ENCODE results near the gene MBIP.

The MBIP gene

DNA sequence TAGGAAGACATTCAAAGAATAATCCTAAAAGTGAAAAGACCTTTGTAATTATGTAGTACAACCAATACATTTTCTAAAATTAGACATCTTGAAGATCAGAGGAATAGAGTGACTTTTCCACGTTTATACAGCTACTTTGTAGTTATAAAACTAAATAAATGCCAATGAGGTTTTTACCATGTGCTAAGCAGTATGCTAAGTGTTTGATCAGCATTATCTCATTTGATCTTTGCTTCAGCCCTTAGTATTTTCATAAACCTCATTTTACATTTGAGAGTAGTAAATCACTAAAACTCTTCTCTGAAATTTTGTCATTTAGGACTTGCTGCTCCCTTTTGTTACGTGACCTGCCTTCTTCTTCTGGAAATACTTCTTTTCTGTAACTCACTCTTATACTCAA lies 13.6 kb downstream of the MBIP start:
- DNase-seq, result no peak

DNA sequence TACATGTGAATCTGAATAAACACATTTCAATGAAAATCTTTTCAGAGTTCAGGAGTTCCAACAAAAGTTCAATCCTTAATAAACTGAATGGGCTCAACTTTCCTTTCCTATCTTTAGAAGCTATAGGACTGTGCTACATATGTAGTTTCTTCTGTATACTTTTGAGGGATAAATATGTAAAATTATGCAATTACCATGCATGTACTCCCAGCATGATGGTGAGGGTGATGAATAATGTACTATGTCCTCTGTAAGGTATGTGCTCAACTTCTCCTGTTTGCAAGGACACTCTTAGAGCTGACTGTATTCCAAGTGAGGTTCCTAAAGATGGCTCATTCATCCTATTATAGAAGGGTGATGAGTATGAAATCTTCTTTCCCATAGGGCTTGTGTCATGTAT lies 15.5 kb downstream of the MBIP start:
- DNase-seq, result no peak

DNA sequence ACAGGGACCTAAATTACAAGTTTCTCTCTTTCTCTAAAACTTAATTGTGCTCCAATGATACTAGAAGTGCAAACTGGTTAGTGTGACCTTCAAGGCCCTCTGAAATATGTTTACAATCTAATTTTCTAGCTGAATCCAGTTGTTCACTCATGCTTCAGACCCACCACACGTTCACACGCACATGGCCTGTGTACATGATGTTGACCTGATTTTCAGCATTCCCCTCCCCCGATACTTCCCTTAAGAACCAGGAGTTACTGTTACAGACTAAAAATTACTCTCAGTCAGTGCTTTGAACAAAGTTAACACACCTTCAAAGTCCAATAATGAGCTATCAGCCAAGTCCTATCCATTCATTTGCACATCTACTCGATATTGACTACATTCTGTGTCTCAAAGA lies 16.5 kb downstream of the MBIP start:
- DNase-seq, result no peak

DNA sequence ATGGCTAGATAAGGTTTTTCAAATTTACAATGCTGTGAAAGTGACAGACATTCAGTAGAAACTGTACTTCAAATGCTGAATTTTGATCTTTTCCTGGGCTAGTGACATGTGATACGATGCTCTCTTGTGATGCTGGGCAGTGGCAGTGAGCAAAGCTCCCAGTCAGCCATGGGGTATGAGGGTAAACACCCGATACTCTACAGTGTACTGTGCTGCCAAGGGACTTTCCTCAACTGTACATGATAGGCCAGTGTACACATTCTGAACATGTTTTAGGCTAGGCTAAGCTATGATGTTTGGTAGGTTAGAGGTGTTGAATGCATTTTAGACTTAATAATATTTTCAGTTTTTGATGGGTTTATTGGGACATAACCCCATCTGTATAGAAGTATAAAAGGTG lies 17.6 kb downstream of the MBIP start:
- DNase-seq, result no peak

DNA sequence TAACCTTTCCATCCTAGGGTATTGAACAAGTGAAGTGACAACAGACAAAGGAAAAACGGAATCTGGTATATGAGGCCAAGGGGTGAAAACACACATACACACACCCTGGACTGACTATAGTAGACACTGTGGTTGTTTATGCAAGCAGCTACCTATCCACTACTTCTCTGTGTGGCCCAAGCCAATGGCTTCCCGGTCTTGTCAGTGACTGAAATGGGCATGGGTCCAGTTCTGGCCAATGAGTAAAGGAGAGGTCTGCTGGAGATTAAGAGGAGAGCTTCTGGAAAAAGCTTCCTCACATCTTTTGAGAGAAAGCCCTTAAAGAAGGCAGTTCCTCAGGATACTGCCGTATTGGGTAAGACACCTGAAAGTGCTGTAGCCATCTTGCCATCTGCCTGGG lies 19.3 kb downstream of the MBIP start:
- no peak for DNase-seq

DNA sequence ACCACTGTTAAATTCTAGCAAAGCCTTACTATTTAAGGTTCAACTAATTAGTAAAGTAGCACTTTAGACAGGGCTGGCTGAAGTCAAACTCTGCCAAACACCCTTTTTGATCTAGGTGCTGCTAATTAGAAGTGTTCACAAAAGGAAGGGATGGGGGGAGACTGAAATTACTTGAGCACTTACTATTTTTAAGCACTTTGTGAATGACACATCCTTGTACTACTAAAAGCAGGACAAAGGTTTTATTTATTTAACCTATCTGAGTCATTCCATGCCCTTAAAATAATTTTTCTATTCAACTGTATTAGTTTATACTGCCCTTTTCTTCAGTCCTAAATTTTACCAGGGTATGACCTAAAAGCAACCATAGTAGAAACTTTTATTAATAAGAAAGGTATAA lies 20.1 kb downstream of the MBIP start:
- DNase-seq, result no peak

DNA sequence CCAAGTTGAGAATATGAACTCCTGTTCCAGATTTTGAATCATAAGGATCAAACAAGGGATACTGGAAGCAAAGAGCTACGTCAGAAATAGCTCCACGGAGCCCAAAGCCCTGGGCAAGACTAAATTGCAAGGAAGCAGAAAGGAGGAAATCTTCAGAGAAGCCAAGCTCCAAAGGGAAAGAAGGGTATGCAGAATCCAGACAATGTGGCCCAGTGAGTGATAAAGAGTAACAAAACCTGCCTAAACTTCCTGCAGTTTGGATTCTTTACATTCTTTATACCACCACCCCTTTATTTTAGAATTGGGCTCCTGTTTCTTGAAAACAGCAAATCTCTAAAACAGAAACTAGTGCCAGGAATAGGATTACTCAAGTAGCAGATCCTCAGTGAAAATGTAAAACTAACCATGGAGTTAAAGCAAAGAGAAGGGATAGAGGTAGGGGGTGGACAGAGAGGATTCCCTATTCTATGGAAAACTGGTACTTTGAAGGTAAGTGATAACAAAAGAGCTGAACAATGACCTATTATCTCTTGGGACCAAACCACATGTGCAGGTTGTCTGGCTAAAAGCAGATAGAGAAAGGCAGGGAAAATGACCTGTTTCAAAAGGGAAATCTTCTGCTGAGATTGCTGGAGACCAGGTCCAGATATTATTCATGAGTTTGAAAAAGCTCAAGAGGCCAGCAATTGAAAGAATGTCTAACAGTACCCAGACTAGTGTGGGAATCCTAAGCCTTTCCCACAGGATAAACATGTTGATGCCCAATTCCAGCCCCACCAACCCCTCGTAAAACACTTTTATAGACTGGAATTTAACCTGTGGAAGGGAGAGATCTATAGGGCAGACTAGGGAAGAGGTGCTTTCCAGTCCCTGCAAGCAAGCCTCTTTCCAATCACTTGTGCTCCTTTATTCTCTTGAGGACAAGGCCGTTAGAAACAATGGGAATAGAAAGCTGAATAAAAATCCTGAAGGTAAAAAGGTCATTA lies 24.5 kb downstream of the MBIP start:
- DNase-seq, result no peak

DNA sequence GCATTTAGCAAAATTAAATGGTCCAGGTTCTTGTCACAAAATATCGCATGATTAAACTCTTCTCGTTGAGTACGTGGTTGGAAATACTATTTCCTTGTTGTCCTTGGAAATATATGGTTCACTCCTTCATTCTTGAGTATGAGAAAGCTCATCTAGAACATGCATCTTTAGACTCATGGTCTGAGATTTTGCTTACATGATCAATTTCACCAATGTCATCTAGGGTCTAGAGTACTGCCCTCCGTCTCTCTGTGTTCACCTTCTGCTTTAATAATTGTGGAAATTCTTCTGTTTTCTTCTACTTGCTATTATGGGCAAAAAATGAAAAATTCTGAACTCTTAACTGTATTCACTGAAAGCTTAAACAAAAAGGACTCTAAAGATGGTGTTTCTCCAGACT lies 25.9 kb downstream of the MBIP start:
- DNase-seq, result no peak

DNA sequence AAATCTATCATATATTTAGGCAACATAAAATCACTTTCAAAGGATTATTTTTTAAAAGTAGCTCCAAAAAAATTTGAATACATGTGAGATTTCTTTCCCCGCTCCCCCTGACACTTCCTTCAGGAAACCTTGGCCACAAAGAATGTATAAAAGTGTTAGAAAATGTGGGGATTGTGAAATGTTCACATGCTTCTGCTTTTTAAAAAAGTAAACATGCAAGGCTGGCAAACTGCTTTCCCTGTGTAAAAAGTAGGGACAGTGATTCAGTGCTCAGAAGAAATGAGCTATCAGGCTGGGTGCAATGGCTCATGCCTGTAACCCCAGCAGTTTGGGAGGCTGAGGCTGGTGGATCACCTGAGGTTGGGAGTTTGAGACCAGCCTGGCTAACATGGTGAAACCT lies 26.6 kb downstream of the MBIP start:
- no peak for DNase-seq

DNA sequence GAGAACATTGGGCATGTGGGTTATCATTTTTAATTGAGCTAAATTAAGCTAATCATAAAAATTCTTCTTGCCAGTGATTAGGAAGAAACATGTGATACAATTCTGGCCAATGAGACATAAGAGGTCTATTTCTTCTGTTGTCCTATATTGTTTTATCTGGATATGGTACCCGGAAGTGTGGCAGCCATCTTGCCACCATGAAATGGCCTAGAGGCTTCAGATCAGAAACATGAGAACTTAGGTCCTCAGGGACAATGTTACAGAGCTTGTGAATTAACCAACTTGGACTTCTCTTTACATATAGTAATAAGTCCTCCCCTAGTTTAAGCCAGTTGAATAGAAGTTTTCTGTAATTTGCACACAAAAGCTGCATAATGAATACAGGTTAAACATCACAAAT lies 30.5 kb downstream of the MBIP start:
- DNase-seq, result no peak

DNA sequence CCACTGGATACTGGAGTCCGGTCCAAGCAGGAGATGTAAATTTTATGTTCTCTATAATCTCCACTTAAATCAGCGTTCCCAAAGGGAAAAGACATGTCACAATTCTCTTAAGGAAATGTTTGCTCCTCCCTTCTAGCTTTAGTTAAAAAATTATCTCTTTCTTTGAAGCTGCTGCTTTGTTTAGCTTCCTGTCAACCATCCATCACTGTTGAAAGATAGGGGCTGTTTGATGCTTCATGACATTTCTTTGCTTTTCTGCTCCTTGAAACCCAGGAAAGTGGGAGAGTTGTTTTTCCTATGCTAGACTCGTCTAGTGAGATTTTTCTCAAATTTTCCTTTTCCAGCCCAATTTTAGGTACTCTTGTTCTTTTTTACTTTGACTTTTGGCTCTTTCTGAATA lies 31.9 kb downstream of the MBIP start:
- DNase-seq, result no peak

DNA sequence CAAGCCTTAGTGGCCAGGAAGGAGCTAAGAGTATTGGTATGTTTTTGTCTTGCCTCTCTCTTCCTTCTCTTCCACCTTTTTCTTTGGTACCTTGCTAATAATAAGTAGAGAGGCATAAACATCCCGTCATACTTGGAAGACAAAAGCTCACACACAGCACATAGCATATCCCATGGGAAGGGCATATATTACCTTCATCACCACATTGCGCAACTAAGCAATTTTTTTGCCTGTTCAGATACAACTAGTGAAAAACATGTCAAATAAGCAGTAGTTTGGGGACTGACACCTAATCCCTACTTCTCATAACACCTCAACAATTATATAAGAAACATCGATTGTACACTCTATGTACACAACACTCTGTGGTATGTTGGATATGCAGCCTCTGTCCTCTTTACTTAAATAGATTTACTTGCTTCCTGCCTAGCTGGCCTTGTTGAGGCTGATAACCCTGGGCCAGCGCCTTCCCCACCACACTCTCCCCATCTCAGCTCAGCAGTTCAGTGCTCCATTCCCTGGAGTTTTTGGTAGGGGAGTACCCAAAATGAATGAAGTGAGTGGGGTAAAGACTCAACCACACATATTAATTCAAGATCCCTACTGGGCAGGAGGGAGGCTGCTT lies 35.4 kb downstream of the MBIP start:
- no peak for DNase-seq

DNA sequence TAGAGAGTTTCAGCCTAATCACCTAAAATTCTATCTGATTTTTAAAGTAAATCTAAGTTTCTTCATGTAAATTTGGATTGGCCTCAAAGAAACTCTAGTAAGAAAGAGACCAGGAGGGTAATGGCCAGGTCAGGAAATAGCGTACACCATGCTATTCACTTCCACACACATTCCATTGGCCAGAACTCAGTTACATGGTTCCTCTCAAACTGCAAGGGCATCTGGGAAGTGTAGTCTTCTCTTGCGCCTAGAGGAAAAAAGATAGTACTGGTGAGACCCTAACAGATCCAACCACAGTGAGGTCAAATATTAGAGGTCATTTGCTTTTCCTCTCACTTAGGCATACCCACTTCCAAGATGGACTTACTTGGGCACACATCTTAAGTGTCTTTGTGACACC lies 39.1 kb downstream of the MBIP start:
- DNase-seq, result no peak

DNA sequence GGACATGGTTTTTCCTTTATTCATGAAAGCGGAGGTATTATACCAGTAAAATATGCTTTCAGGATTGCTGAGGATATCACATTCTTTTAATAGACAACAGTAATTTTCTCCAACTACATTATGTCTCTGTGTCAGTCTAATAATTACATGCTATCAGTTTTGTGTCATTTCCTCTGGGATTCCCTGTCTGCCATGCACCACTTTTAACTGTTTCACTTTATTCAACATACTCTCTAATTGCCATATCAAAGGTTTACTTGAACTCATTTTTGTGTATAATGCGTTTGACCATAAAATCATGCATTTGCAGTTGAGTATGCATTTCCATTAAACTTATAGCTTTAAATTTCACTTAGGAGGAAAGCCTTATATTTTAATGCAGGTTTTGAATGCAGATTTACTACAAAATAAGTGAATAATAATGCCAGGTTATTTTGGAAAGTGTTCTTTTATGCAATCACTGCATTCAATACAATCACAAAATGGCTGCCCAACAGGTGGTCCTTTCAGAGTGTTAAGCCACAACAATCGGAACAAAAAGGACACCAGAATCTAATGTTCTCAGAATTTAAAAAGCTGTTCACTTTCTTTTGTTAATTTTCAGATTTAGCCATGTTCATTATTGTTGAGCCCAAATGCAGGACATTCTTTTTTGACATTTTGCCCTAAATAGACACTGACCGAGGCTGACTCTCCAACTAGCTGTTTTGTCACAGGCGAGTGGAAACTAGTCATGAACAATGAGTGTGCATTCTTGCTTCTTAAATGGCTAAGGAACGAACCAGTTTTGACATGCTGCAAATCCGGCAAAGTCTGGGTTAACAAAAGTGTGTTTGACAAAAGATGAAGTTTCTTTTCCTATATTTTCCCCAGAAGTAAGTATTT lies 40.9 kb downstream of the MBIP start:
- DNase-seq, result no peak

DNA sequence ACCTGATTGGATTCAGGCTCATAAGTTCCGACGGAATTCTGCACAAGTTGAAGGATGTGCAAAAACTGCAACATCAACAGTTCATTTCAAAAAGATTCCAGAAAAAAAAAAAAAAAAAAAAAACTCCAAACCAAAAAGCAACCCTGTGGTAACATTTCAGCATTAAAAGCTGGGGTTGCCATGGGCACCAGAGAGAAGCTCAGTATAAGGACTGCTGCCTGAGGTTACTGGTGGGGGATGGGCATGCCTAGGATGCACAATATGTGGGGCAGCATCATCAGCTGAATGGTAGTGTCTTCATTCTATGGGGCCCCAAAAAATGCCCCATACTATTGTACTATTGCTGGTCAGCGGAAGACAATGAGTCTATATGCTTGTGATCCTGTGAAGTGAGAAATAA lies 44.7 kb downstream of the MBIP start:
- no peak for DNase-seq

DNA sequence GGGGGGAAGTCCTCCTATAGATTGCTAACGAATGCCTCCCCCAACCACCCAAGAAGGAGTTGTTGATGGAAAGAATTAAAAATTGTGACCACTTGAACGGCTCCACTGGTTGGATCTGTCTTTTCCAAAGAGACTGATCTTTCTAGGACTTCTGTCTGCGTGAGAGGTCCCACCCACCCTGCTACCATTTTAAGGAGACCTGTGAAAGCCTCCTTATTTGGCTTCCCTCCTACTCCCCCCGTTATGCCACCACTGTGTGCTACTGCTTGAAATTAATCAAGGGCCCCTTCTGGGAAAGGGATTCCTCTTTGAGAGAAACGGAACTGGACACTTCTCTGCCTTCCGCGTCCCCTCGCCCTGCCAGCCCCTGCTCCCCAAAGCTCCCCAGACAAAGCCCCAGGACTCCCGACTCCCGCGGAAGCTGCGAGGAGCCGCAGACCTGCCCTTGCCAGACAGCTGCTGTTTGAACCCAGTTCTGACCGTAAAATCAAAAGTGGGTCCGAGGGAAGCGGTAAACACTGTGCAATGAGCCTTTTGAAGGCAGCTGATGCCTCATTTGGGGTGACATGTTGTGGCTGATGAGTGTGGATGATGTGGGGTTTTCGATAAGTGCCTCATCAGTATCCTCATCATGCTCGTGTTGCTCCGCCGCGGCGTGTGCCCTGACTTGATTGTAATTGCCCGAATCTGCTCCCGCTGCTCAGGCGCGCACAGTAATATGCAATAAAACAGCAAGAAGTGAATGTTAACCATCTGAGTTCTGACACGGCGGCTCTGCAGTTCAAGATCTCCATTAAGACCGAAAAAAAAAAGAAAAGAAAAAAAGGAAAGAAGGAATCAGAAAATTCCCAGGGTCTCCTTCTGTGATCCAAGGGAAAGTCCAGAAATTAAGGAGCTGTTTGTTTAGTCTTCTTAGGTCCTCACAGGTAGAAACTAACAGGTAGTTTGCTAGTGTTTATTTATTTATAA lies 48.2 kb downstream of the MBIP start:
- DNase-seq, result no peak

DNA sequence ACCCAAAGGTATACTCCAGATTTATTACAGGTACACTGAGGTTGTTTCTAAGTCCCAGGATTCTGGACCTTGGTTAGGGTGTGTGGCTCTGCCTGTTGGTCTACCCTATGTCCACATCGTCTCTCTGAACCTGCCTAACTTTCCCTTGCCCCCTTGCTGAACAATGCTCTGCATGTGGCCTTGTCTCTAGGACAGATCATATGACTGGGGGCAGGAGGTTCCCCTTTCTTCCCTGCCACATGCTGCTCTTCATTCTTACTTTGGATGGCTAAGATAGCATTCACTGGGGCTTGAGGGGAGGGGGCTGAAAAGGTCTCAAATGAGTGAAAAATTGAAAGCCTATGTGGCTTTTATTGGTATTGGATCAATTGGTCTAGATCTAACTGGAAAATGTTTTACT lies 49.2 kb downstream of the MBIP start:
- no peak for DNase-seq

DNA sequence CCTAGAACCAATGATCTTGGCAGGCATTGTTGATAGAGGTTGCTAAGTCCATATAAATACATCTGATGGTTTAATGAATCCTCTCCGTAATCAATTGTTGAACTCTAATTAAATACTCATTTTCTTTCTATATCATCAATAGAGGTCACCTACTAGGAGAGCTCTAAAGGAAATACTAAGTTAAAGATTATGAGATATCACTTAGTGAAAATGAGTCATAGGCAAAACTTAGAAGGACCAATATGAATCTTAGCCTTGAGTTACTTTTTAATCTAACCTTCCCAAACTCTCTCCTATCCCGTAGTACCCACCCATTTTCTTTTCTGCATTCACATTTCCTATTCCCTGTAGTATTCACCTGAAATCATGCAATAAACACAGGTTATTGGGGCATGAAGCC lies 50.2 kb downstream of the MBIP start:
- DNase-seq, result no peak

DNA sequence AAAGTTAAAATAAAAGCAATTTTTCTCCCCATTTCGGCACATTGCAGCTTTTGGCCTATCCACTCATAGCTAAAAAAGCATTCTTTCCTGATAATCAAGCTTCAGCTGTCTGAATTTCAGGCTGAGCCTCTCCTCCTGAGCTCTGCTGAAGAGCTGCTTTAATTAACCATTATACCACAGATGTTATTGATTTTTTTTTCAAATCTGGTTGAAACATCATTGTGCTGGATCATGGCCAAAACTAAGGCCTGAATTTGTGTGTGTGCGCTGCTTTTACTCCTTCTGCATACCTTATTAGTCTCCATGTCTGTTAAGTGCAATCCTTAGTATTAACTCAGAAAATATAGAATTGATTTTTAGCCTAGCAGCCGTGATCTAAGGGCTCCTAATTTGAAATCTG lies 52.3 kb downstream of the MBIP start:
- DNase-seq, result peak; percentile 88

DNA sequence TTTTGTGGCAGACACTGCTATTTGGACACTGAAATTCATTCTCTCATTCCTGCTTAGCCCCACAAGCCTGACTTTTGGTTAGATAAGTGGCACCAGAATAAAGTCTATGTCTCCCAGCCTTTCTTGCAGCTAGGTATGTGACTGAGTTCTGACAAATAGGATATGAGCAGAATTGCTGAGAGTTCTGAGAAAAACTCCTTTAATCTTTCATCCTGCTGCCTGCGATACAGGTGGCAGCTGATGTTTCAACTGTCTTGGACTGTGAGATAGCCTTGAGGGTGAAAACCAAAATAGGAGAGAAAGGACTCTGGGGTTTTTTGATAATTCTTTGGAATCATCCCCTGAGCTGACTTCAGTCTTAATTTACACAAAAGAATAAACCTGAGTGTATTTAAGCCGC lies 55.8 kb downstream of the MBIP start:
- DNase-seq, result no peak

DNA sequence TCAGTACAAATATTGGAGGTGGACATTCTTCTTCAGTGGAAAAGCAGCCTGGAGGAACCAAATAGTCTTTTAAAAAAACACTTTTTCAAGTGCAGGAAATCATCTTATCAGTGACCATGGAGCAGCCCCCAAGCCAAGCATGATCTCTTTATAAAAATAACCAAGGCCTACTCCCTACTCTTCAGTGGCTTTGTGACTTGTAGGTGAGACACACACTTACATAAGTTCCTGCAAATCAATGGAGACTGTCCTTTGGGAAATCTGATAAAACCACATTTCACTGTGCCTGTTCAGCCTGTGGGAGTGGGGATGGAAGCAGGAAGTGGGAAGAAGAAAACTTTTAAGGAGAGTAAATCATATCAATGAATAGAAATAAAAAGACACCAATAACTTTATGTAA lies 56.3 kb downstream of the MBIP start:
- DNase-seq, result no peak

DNA sequence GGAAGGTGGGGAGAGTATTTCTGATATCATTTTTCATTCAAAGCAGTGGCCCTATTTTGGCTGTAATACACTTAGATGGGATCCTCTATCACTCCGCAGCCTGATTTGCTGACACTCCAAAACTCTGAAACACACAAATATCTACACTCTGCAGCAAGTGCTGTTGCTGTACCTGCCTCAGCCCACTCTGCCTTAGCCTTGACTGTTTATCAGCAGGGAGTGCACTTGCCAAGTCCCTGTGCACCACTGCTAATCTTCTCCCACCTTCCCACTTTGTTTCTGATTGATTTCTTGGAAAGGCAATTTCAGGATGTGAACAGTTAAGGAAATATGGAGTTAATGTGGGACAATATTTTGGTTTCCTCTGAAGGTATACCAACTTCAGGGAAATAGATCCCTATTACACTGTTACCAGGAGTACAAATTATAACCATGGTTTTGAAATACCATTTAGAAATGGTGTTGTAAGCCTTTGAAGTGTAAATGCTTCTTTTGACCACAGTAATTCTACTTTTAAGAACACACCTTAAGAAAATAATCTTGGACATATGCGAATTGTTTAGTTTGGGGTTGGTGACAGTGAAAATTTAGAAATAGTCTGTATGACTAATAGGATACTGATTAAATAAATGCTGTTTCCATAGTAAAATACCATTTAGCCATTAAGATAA lies 59.3 kb downstream of the MBIP start:
- no peak for DNase-seq

Data from NCI-H2171 treated with DMSO at 0.1 percent for 48 hours (cell line).